HG03378 (cell line): ENCODE measurements around the gene PSMA5.

Experiments used
- ATAC-seq: cut with Tn5 transposase; IDR thresholded peaks from one replicate; pipeline ENCODE4 v1.9.1; 2021; ENCODE audit warnings: mild to moderate bottlenecking, moderate library complexity; ENCODE audit not compliant: unreplicated experiment

Gene PSMA5

DNA sequence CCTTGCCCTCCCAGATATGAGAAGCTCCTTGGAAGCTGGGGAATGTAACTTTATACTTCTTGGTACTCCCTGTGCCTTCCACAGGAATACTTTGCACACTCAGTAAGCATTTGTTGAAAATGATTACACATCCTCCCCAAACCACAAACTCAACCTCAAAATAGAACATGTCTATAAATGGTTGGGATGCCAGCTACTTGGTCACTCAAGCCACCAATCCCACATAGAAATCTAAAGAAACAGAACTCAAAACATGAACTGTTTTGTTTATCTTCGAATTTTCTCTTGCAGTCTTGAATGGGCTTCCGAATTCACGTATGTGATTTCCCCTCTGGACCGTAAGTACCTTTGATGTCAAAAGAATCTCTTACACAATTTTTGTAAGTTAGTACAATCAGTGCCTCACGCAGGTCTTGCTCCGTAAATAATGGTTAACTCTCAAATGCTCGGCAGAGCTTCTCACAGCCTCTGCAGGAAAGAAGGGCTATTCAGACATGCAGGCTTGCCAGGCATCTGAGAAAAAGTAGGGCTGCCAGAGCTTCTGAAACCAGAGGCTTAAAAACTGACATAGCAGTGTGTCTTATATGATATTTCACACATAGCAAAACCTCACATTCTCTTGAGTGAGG lies 55.4 kb downstream of the PSMA5 start:
- no peak for ATAC-seq

DNA sequence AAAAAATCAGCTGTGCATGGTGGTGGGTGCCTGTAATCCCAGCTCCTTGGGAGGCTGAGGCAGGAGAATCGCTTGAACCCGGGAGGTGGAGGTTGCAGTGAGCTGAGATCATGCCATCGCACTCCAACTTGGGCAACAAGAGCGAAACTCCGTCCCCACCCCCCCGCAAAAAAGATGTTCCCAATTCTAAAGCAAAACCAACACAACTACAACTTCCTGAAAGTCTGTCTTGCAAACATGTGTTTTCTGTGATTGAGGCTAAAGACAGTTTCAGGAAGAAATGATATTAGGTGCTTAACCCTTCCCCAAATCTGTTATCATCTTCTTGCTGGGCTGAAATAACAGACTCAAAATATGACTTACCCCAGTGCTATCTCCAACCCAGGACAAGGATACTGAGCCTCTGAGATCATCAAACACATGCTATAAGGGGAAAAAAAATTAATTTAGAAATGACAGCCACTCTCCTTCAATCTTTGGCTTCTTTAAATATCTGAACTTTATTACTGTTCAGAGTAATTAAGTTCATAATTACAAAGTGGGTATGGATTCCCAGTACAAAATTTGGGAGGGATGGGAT lies 57.0 kb downstream of the PSMA5 start:
- no peak for ATAC-seq

DNA sequence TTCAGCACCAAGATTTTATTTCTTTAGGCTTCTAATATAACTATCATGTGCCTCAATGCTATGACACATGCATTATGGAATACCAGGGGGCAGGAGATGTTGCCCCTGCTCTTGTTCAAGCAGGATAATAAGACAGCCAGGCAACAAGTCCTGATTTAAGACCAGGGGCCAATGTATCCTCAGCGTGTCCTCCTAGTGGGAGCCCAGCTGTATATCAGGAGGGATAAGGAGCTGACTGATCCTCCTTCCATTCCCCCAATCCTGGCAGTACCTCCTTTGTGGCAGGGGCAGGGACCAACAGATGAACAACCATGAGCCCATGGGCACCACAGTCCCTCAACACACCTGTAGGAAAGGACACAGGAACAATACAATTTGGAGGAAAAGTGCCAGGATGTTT lies 57.8 kb downstream of the PSMA5 start:
- no peak for ATAC-seq

DNA sequence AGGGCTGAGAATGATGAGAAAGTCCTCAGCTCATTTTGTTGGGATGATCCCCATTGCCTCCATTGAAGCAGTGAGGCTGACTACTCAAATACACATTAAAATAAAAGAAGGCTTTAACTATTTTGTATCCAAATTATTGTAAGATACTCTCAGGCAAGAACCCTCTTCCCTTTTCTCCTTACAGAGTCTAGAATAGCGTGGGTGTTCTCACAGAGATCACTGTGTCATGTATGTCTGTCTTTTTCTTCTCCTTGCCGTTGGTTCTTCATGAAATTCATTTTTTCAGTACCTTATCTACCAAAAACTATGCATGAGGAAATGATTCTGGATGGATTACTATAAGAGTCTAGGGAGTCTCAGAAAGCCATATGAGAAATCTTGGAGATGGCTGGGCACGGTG lies 58.6 kb downstream of the PSMA5 start:
- no peak for ATAC-seq

DNA sequence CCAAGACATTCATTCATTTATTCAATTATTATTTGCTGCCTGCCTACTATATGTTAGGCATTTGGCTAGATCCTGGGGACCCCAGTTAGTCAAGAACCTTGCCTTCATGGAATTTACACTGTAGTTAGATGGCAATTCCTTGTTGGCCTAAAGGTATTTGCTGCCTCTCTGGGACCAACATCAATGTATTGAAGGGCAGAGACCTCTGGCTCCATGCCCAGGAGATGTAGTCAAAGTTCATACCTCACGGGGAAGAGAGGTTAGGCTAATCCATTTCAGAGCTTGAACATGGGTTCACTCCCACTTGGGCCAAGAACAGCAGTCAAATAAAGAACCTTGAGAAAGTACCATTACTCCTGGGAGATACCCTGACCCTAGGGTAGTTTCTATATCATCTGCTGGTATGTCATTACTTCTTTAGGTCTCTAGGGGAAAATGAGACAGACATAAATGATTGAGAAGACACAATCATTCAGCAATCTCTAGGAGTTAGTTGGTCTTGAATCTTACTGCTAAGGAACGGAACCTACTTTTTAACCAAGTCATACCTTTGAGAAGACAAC lies 60.5 kb downstream of the PSMA5 start:
- ATAC-seq = no peak

DNA sequence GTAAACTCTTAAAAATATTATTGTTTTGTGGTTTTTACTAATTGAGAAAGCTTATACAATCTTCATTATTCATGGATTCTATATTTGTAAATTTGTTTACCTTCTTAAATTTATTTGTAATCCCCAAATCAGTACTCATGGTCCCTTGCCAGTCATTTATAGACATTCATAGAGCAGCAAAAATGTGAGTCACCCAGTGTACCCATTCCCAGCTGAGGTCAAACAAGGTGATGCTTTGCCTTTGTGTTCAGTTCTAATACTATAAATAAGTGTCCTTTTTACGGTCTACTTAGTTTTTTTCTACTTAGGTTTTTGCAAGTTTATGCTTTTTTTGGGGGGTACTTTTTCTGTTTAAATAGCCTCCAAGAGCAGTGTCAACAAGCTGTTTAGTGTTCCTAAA lies 64.6 kb downstream of the PSMA5 start:
- no peak for ATAC-seq

DNA sequence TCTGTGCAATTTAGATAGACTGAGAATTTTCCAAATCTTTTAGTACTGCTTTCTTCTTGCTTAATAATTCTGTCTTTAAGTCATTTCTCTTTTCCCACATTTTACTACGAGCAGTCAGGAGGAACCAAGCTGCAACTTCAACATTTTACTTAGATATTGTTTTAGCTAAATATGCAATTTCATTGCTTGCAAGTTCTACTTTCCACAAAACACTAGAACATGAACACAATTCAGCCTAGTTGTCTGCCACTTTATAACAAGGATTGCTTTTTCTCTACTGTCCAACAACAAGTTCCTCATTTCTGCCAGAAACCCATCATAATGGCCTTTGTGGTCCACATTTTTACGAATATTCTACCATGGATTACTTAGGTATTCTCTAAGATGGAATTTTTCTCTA lies 65.2 kb downstream of the PSMA5 start:
- ATAC-seq = no peak

DNA sequence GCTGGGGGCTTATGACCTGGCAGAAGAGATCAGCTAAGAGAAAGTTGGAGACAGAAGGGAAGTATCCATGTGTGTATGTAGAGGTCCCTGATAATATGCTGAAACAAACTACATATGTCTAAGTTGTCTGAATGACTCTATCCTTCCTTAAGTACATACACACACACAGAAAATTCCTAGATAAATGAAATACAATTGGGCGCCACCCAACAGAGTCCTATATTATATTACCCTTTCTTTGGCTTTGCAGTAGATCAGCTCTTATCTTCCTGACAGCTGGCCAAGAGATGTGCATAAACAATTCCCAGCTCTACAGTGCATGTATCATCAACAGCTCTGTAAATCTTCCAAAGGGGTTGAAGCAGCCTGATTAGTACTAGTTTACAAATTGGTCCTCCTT lies 68.6 kb downstream of the PSMA5 start:
- ATAC-seq = no peak

DNA sequence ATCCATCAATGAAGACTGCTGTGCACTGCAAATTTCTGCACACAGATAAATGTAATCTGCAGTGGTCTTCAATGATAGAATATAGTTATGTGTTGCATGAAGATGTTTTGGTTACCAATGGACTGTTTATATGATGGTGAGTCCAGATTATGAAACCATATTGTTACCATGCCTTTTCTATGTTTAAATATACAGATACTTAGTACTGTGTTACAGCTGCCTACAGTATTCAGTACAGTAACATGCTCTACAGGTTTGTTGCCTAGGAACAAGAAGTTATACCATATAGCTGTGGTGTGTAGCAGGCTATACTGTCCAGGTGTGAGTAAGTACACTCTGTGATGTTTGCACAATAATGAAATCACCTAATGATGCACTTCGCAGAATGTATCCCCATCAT lies 69.3 kb downstream of the PSMA5 start:
- ATAC-seq = no peak

DNA sequence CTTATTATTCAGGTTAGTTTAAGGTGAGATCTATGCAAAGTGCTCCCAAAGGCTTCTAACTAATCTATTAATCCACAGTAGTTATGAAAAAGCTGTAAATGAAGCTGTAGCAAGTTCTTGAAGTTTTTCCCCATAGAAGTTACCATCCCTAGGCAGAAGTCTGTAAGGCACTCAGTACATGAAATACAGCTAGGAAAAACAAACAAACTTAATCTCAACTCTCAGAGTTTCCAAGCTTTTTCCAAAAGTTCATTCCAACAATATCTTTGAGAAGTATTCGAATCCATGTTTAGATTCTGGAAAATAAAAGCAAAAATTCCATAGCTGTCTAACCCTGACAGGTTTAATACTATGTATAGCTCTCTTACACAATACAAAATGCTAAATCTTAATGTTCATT lies 69.7 kb downstream of the PSMA5 start:
- no peak for ATAC-seq

DNA sequence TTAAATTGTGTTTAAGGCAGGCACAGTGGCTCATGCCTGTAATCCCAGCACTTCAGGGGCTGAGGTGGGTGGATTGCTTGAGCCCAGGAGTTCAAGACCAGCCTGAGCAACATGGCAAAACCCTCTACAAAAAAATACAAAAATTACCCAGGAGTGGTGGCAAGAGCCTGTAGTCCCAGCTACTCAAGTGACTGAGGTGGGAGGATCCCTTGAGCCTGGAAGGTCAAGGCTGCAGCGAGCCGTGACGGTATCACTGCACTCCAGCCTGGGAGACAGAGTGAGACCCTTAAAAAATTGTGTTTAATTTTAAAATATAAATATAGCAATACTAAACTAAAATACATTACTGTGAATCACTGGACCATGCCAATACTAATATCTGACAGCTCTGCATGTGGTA lies 71.3 kb downstream of the PSMA5 start:
- no peak for ATAC-seq

DNA sequence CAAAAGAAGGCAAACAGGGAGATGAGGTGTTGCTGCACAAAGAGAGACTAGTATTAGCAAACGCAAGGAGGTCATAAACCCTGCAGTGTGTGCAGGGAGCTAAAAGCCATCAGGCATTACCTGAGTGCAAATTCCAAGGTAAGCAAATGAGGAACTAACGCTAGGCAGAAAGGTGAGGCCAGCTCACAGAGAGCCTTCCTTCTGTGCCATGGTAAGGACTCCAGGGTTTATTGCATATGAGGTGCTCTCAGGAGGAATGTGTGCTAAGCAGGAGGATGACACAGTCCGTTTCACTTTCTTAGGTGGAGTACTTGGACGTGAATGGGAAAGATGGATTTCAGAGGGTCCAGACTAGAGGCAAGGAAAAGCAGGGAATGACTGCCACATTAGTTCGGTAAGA lies 74.8 kb downstream of the PSMA5 start:
- no peak for ATAC-seq

DNA sequence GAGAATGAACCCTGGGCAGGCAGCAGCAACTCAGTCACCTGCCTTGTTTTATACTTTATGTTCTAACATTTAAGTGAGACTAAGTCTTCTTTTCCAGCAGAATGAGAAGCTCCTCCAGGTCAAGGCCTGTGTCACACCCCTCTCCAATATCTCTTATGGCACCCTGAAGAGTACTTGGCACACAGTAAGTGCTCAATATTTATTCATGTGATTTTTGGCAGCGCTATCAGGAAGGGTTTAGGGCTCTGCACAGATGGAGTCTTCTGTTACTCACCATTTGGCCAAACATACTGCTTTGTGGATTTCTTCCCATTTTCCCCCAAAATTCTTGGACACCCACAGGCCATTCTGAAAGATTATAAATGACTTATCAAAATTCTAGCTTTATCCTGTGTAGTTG lies 75.6 kb downstream of the PSMA5 start:
- no peak for ATAC-seq

DNA sequence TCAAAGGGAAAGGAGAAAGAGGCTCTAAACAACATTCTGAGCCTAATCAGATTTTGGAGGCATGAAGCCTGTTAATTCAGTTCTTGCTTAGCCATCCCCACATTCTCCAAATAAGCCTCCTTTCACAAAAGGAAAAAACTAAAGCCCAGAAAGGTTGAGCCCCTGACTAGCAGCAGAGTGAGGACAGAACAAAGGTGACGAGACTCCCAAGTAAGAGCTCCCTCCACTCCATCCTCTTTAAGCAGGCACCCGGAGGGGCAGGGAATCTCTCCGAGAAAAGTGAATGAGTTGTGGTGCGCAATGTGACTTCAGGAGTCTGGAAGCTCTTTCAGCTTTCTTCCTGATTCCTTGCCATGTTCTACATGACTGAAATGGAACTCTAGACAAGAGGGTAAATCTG lies 76.1 kb downstream of the PSMA5 start:
- no peak for ATAC-seq
